Heart left ventricle (tissue), 16 donors: ENCODE measurements around the gene SLC7A14. TPM values are rescaled to one million over a fixed set of nuclear protein-coding genes. Genes with fewer than 3 reads are reported as not detected.
A peak's percentile ranks its signal among the peaks of the same experiment; 100 is the strongest.

Source experiments
- ATAC-seq, 4 donors: fragments of 200-7000 bp; cut with Tn5 transposase; one replicate each; pipeline ENCODE4 v1.9.1; 2020 to 2022; ENCODE audit warnings: moderate library complexity in 4 of 4, mild to moderate bottlenecking in 3 of 4, moderate number of reproducible peaks in 1 of 4
- DNase-seq, 5 donors: peaks; one replicate each; pipeline ENCODE4 v3.0.0-alpha.2; 2020
- H3K27ac ChIP-seq, 12 donors: fragments of 200-600 bp; sonication (generic) in 4 of 12; one replicate each; pipeline versions ENCODE4 v1.5.0 to v1.8.0; 2016 to 2022; ENCODE audit warnings: mild to moderate bottlenecking in 2 of 12
- H3K27me3 ChIP-seq, 9 donors: fragments of 200-600 bp; sonication (generic) in 2 of 9; one replicate each; pipeline versions ENCODE4 v1.5.1 to v1.8.0; 2016 to 2022; ENCODE audit warnings: mild to moderate bottlenecking in 3 of 9
- H3K36me3 ChIP-seq, 9 donors: fragments of 200-600 bp; sonication (generic) in 2 of 9; one replicate each; pipeline versions ENCODE4 v1.5.0 to v1.8.0; 2018 to 2022; ENCODE audit warnings: mild to moderate bottlenecking in 2 of 9
- H3K4me1 ChIP-seq, 12 donors: fragments of 200-600 bp; sonication (generic) in 4 of 12; one replicate each; pipeline versions ENCODE4 v1.5.0 to v1.8.0; 2016 to 2022; ENCODE audit warnings: mild to moderate bottlenecking in 3 of 12
- H3K4me3 ChIP-seq, 12 donors: fragments of 200-600 bp; sonication (generic) in 4 of 12; one replicate each; pipeline versions ENCODE4 v1.5.0 to v1.8.0; 2017 to 2022; ENCODE audit warnings: mild to moderate bottlenecking in 9 of 12, moderate library complexity in 4 of 12
- H3K9me3 ChIP-seq, 12 donors: fragments of 200-600 bp; sonication (generic) in 4 of 12; one replicate each; pipeline versions ENCODE4 v1.5.0 to v1.8.0; 2016 to 2022; ENCODE audit warnings: mild to moderate bottlenecking in 1 of 12
- CTCF ChIP-seq, 12 donors: fragments of 200-600 bp; sonication (generic) in 4 of 12; IDR thresholded peaks; one replicate each; pipeline versions ENCODE4 v1.5.0 to v1.8.0; 2018 to 2022; ENCODE audit warnings: antibody characterized with exemption in 12 of 12, mild to moderate bottlenecking in 5 of 12
- POLR2A ChIP-seq, 2 donors: fragments of 450-650 bp; IDR thresholded peaks; one replicate each; pipeline ENCODE4 v1.6.1; 2017; ENCODE audit warnings: antibody characterized with exemption in 2 of 2, mild to moderate bottlenecking in 2 of 2, moderate library complexity in 2 of 2
- WGBS, 4 donors: extraction: QIAGEN DNeasy Blood & Tissue Kit in 2 of 4; methylation state at CpG; one replicate each; pipeline versions ENCODE4 v1.1.5 to v1.1.7; 2013 to 2018; 5-methylcytosine and 5-hydroxymethylcytosine counted together
- intact Hi-C, 10 donors: fragments of 100-400 bp; cut with DNase I; formaldehyde crosslinking; loops; one replicate each; pipeline versions ENCODE4 v1.11.1 to v1.14.2; 2022
- polyA plus RNA-seq, 2 donors: library from polyadenylated mRNA; stranded (reverse); fragments of 200-250 nt; gene quantifications; one replicate each; pipeline ENCODE4 v1.2.3, GENCODE V29; 2013
- total RNA-seq, 9 donors: library from RNA; depleted of rRNA in 2 of 9; stranded (reverse); fragments of >200 nt in 2 of 9; fragmentation: NEBNext Ultra II Directional in 3 of 9; extraction: Animal tissue kit (Norgen Biotek cat#: 25700) in 3 of 9; gene quantifications; one replicate each; pipeline versions ENCODE4 v1.1.0 to v1.2.4, GENCODE V29; 2016 to 2023
- donor health status: ischemic (EF 13 %, LVEDD 7.1; RV severe dilation, severe dysfunction).
- donor health status: healthy with polysubstance abuse.
- donor health status: DM: no; HTN: yes; CAD: no.
- donor health status: DM: no; HTN: no; CAD: no.
- donor health status: ischemic (EF 25% LVEDD 6.9; RV normal size, moderate dysfunction).
- donor health status: ischemic (EF 25% LVEDD 5.7; RV mildly dilated, moderate dysfunction).
- donor health status: healthy.
- donor health status: DM: yes; HTN: yes; CAD: no.
- donor health status: ischemic (EF 35%, LVEDD 5.7; RV mildly dilated, moderate dysfunction).
- donor health status: nonischemic (EF 11% LVEDD 7.7; RV severe dilation, severe dysfunction).
- donor health status: DM: yes; HTN: yes; CAD: no.
- donor health status: PGD.
- donor health status: ischemic (EF 29% LVEDD 5.4; RV normal size, mild dysfunction).
- donor health status: nonischemic (EF 23%, LVEDD 6.1; RV moderate dilation, normal function).

The SLC7A14 gene
- total and polyA plus RNA-seq, 11 donors, result 0.02 TPM; not detected in 9

GRCh38 chr3:170621256-170621655, 35.4 kb upstream of the SLC7A14 start:
- ATAC-seq, result no peak
- no peak overlapping the region for H3K4me3 ChIP-seq

GRCh38 chr3:170614214-170614966, 28.5 kb upstream of the SLC7A14 start:
- intact Hi-C loops, result no loop called here
- 37 to 48% (median 40%) methylated on average over 5 of the region's 5 CpGs for WGBS, 4 donors
- peak overlapping the region in 10 of 12 donors; percentile 29 to 78 (median 71) for H3K27ac ChIP-seq

More at GRCh38 chr3:170621256-170621655, 35.4 kb upstream of the SLC7A14 start:
- no peaks in the 10 kb centered on the region for H3K36me3 ChIP-seq
- TF ChIP-seq POLR2A (IDR thresholded peaks at IDR 0.05) (no peak), CTCF (IDR thresholded peaks at IDR 0.05) (no peak)
- intact Hi-C loops, result no loop called here
- DNase-seq, result no peak
- 74 to 87% (median 77%) methylated on average over 4 to 5 of the region's 5 CpGs for WGBS, 4 donors
- no peak overlapping the region for H3K27ac ChIP-seq
- no peaks in the 10 kb centered on the region for H3K27me3 ChIP-seq
- H3K4me1 ChIP-seq, result peaks cover 0 to 18% (median 8%) of the 10 kb centered on the region in 12 donors
- H3K9me3 ChIP-seq, result peaks cover 0 to 20% (median 0%) of the 10 kb centered on the region in 12 donors

GRCh38 chr3:170611751-170612150, 25.9 kb upstream of the SLC7A14 start:
- no peak for ATAC-seq
- TF ChIP-seq POLR2A (IDR thresholded peaks at IDR 0.05) (no peak), CTCF (IDR thresholded peaks at IDR 0.05) (no peak)
- H3K9me3 ChIP-seq, result peaks cover 0 to 4% (median 0%) of the 10 kb centered on the region in 12 donors
- 74 to 90% (median 82%) methylated on average over 2 of the region's 2 CpGs for WGBS, 4 donors
- H3K36me3 ChIP-seq, result no peaks in the 10 kb centered on the region
- H3K4me1 ChIP-seq, result peaks cover 0 to 12% (median 2%) of the 10 kb centered on the region in 12 donors
- no peaks in the 10 kb centered on the region for H3K27me3 ChIP-seq
- no peak overlapping the region for H3K4me3 ChIP-seq
- H3K27ac ChIP-seq, result no peak overlapping the region
- intact Hi-C loops, result no loop called here
- no peak for DNase-seq

More at GRCh38 chr3:170614214-170614966, 28.5 kb upstream of the SLC7A14 start:
- Histone ChIP-seq H3K4me1 (peaks cover 0 to 12% (median 2%) of the 10 kb centered on the region in 12 donors), H3K27me3 (no peaks in the 10 kb centered on the region), H3K4me3 (no peak overlapping the region), H3K9me3 (peaks cover 0 to 14% (median 0%) of the 10 kb centered on the region in 12 donors), H3K36me3 (no peaks in the 10 kb centered on the region)
- TF ChIP-seq CTCF (IDR thresholded peaks at IDR 0.05) (no peak), POLR2A (IDR thresholded peaks at IDR 0.05) (no peak)
- ATAC-seq (peak; percentile 96 to 100 (median 99)), DNase-seq (peak in 4 of 5 donors; percentile 13 to 49 (median 33))

GRCh38 chr3:170610321-170610884, 24.5 kb upstream of the SLC7A14 start:
- Histone ChIP-seq H3K4me1 (peaks cover 0 to 12% (median 3%) of the 10 kb centered on the region in 12 donors), H3K9me3 (no peaks in the 10 kb centered on the region), H3K27ac (no peak overlapping the region), H3K36me3 (no peaks in the 10 kb centered on the region), H3K4me3 (no peak overlapping the region), H3K27me3 (no peaks in the 10 kb centered on the region)
- TF ChIP-seq POLR2A (IDR thresholded peaks at IDR 0.05) (no peak), CTCF (IDR thresholded peaks at IDR 0.05) (no peak)
- WGBS, 4 donors, result 94 to 96% (median 95%) methylated on average over 8 of the region's 8 CpGs
- DNase-seq (no peak), ATAC-seq (no peak)
- intact Hi-C loops, result no loop called here
